Lower leg skin (tissue), 4 donors: Measurements from ENCODE around the gene FAM171A1. TPM values are rescaled to one million over a fixed set of nuclear protein-coding genes. Genes with fewer than 3 reads are reported as not detected.

Experiments
- DNase-seq, 2 donors: peaks; one replicate each; pipeline ENCODE4 v3.0.0-alpha.2; 2019; ENCODE audit warnings: low spot score in 2 of 2
- H3K4me3 ChIP-seq: fragments of 200-600 bp; sonication (generic); 2 replicates; pipeline ENCODE4 v1.5.1; 2017; ENCODE audit warnings: mild to moderate bottlenecking, low read depth; ENCODE audit not compliant: poor library complexity, severe bottlenecking
- CTCF ChIP-seq, 3 donors: fragments of 450-650 bp; IDR thresholded peaks; one replicate each; pipeline ENCODE4 v1.5.1; 2016; ENCODE audit warnings: antibody characterized with exemption in 3 of 3, mild to moderate bottlenecking in 3 of 3, moderate library complexity in 2 of 3
- POLR2A ChIP-seq, 2 donors: fragments of 450-650 bp; IDR thresholded peaks; one replicate each; pipeline ENCODE4 v1.6.1; 2016 to 2017; ENCODE audit warnings: antibody characterized with exemption in 2 of 2, mild to moderate bottlenecking in 1 of 2, moderate library complexity in 1 of 2
- WGBS, 2 donors: methylation state at CpG; one replicate each; pipeline ENCODE4 v1.1.5; 2018; 5-methylcytosine and 5-hydroxymethylcytosine counted together
- intact Hi-C: fragments of 100-400 bp; cut with DNase I; formaldehyde crosslinking; loops from one replicate; pipeline ENCODE4 v1.15.0; 2023; ENCODE audit warnings: low total_unique reads
- total RNA-seq, 4 donors: library from RNA; depleted of rRNA; stranded (reverse); fragments of >200 nt; gene quantifications; one replicate each; pipeline ENCODE4 v1.1.0, GENCODE V29; 2016

FAM171A1 gene
- total RNA-seq, 4 donors from 2014 or later: 2.7 to 5.4 (median 3.1) TPM

- intact Hi-C loops: no loop called here
- 89 to 93% methylated on average over 9 of the region's 9 CpGs for WGBS, 2 donors
- no peak overlapping the region for H3K4me3 ChIP-seq
- DNase-seq: peak in 1 of 2 donors; percentile 48
- TF ChIP-seq POLR2A (IDR thresholded peaks at IDR 0.05) (no peak), CTCF (IDR thresholded peaks at IDR 0.05) (no peak)
Observed at GRCh38 chr10:15236340-15236739, 134.7 kb downstream of the FAM171A1 start.

GRCh38 chr10:15232279-15232678 is 138.8 kb downstream of the FAM171A1 start:
- intact Hi-C loops: no loop called here
- TF ChIP-seq POLR2A (IDR thresholded peaks at IDR 0.05): no peak
- TF ChIP-seq CTCF (IDR thresholded peaks at IDR 0.05): no peak
- 73 to 83% methylated on average over 8 of the region's 8 CpGs for WGBS, 2 donors
- no peak for DNase-seq
- H3K4me3 ChIP-seq: no peak overlapping the region

GRCh38 chr10:15231426-15231825 is 139.7 kb downstream of the FAM171A1 start:
- DNase-seq: no peak
- TF ChIP-seq CTCF (IDR thresholded peaks at IDR 0.05) (no peak), POLR2A (IDR thresholded peaks at IDR 0.05) (no peak)
- H3K4me3 ChIP-seq: no peak overlapping the region
- WGBS, 2 donors: 82 to 83% methylated on average over 11 of the region's 11 CpGs
- intact Hi-C loops: no loop called here

GRCh38 chr10:15230257-15230656 is 140.8 kb downstream of the FAM171A1 start:
- WGBS, 2 donors: 30 to 40% methylated on average over 3 of the region's 3 CpGs
- H3K4me3 ChIP-seq: no peak overlapping the region
- no peak for DNase-seq
- intact Hi-C loops: no loop called here
- TF ChIP-seq POLR2A (IDR thresholded peaks at IDR 0.05): no peak
- TF ChIP-seq CTCF (IDR thresholded peaks at IDR 0.05): no peak

GRCh38 chr10:15229268-15229667 is 141.8 kb downstream of the FAM171A1 start:
- H3K4me3 ChIP-seq: no peak overlapping the region
- 88 to 89% methylated on average over 4 of the region's 4 CpGs for WGBS, 2 donors
- intact Hi-C loops: loop anchor here (2.0 kb wide), 1 partner anchor 56 kb away; no protein-coding TSS in a partner anchor
- DNase-seq: peak in 1 of 2 donors; percentile 17
- TF ChIP-seq CTCF (IDR thresholded peaks at IDR 0.05) (no peak), POLR2A (IDR thresholded peaks at IDR 0.05) (no peak)

- 84 to 99% methylated on average over 8 of the region's 8 CpGs for WGBS, 2 donors
- TF ChIP-seq POLR2A (IDR thresholded peaks at IDR 0.05) (no peak), CTCF (IDR thresholded peaks at IDR 0.05) (no peak)
- intact Hi-C loops: loop anchor here (2.0 kb wide), 1 partner anchor 56 kb away; no protein-coding TSS in a partner anchor
- no peak overlapping the region for H3K4me3 ChIP-seq
- peak in 1 of 2 donors; percentile 60 for DNase-seq
Observed at GRCh38 chr10:15228426-15228825, 142.7 kb downstream of the FAM171A1 start.
